CMK (cell line): Measurements from ENCODE around the gene HS6ST3.

Experiments
- DNase-seq: peaks from one replicate; pipeline ENCODE4 v3.0.0-alpha.2; 2010; ENCODE audit warnings: low read depth

The HS6ST3 gene

GRCh38 chr13:96836733-96837132 lies 746.8 kb downstream of the HS6ST3 start:
- no peak for DNase-seq

DNA sequence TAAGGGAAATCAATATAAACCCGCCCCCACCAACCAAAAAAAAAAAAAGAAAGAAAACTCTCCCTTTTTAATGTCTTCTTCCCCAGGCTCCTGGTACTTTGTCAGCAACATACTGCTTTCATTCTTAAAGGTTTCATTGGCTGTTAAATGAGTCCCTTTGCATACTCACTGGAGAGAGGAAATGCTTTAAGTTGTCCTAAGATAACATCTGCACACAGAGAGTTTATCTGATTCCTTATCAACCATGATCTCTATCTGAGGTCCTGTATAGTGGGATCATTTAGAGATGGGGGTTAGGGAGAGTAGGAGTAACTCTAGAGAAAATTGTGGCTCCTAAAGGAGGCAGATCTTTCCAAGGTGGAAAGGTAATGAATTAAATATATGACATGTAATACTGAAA lies 747.9 kb downstream of the HS6ST3 start:
- no peak for DNase-seq

DNA sequence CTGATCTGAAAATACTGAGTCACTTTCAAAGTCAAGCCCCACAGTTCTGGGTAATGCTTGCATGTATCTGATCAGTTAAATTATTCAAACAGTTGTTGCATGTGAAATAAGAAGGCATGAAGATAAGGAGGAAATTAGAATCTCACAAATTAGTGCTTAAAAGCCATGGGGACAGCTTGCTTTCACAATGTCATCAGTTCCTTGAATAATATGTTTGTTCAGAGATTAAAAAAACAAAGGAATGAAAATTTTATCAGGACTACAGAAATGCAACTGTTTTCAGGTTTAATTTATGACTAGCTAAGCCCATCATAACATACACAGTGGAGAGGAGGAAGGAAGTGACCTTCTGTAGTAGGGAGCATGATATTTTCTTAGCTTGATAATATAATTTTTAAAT lies 754.3 kb downstream of the HS6ST3 start:
- DNase-seq, result no peak

GRCh38 chr13:96844616-96845015 lies 754.7 kb downstream of the HS6ST3 start:
- DNase-seq, result no peak

- no peak for DNase-seq
These were observed 758.4 kb downstream of the HS6ST3 start for GRCh38 chr13:96848286-96848685.

DNA sequence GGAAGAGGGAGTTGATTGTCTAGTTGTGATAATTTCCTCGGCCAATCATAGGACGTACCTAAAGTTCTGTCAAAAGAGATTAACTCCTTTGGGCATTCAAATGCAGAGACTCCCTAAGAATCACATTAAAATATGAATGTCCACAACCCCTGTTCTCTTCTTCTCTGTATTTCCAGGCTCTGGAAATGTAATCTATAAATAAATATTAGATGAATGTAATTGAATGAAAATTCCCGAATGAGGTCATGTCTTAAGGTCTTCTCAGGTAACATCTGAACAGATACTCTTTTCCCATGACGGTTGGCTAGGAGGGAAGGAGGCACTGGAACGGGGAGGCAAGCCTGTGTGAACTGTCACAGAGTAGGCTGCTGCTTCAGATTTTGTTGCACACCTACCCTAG lies 759.2 kb downstream of the HS6ST3 start:
- DNase-seq, result no peak

GRCh38 chr13:96850538-96851145 lies 760.7 kb downstream of the HS6ST3 start:
- no peak for DNase-seq

GRCh38 chr13:96851856-96852445 lies 762.0 kb downstream of the HS6ST3 start:
- DNase-seq, result no peak

DNA sequence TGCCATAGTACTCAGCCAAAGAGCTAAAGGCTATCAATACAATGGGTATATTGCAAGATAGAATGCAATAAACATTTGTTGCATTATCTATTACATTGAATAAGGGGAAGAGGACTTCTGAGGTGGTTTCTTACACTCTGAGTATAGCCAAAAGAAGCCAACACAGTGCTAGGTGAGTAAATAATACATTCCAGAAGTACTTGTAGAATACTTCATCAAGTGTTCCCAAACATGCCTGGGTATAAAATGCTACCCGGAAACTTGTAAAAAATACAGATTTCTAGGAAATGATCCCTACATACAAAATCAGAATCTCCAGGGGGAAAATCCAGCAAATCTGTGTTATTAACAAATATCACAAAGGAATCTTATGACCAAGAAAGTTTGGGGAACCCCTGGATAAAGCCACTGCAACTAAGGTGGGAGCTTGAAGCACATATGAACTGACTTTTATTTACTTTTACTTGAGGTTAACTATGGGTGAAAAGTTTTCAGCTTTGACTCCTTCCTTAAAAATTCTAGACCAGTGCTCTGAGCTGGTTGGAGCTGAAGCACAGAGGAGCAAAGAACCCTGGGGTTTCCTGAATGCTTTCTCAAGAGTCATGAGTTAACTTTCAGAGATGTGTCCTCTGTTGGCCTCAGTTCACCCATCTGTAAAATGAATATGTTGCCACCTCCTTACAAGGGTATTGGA lies 768.4 kb downstream of the HS6ST3 start:
- no peak for DNase-seq

- DNase-seq, result no peak
These were observed 771.0 kb downstream of the HS6ST3 start for GRCh38 chr13:96860882-96861281.

- DNase-seq, result no peak
These were observed 772.2 kb downstream of the HS6ST3 start for GRCh38 chr13:96862093-96862492.

DNA sequence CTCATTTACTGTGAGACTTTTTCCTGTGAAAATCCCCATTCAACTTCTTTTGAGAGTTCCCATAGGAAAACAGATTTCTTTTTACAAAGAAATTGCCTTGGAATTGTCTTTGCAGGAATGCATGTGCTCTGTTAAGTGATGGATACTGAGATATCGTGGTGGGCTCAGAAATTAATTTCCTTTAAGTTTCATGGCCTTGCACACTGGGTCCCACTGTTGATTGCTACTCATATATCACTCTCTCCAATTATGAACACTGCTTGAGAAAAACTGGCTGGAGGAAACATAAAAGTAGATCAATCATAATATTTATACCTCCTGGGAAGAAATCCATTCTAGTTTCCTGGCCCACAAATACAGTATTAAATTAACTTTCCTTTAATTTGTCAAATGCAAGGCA lies 773.1 kb downstream of the HS6ST3 start:
- DNase-seq, result no peak

DNA sequence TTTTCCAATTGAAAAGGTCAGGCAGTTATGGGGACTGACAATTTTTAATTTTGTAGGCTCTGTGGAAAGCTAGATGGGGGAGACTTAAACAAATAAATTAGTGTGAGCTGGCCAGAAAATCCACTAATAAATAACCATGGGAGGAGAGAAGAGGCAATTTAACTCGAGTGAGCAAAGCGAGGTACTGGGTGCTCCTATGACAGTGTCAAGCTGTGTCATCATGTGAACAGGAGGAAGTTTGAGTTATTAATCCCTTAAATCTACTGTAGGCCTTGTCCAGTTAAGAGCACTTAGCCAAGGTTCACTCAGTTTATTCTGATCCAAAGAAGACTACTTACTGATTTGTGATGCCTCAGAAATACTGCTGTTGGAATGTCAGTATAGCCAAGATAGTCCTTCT lies 781.6 kb downstream of the HS6ST3 start:
- no peak for DNase-seq

- no peak for DNase-seq
These were observed 790.5 kb downstream of the HS6ST3 start for GRCh38 chr13:96880419-96880818.
